ENCODE results near the gene ARFGEF2. TPM values are rescaled to one million over a fixed set of nuclear protein-coding genes. Genes with fewer than 3 reads are reported as not detected.
A peak's percentile ranks its signal among the peaks of the same experiment; 100 is the strongest.

Gene ARFGEF2
- total and polyA plus RNA-seq, 2 of the 8 experiments (the other 6 are each of a cell fraction or from before 2014, with no cell fraction given), result 8.1 to 21.8 TPM

GRCh38 chr20:48986899-48987298 is 65.4 kb downstream of the ARFGEF2 start:
- Histone ChIP-seq H3K23ac (ENCODE audit: insufficient read length) (no peak overlapping the region), H2BK12ac (ENCODE audit: low read depth, low read length) (no peak overlapping the region), H3K9ac (replicated peaks in 1 of 4; ENCODE audit: extremely low read depth in 1 of 4, low read depth in 3 of 4, low read length in 3 of 4) (no peak overlapping the region), H3K36me3 (ENCODE audit: control insufficient read depth in 2 of 4, insufficient read depth in 4 of 4, low read length in 3 of 4) (peaks cover 30 to 76% (median 57%) of the 10 kb centered on the region in 4 experiments; a peak in 7 of 8 replicates), H3K27me3 (replicated peaks in 1 of 4; ENCODE audit: control insufficient read depth in 3 of 4, extremely low read depth in 1 of 4, insufficient read depth in 3 of 4, low read length in 3 of 4) (no peaks in the 10 kb centered on the region), H4K8ac (ENCODE audit: extremely low read depth, insufficient read depth, low read length) (no peak overlapping the region), H3K4me3 (ENCODE audit: extremely low read depth in 1 of 4, insufficient read depth in 2 of 4, low read depth in 3 of 4, low read length in 4 of 4) (no peak overlapping the region), H3K14ac (ENCODE audit: insufficient read length) (no peak overlapping the region), H3K4me2 (ENCODE audit: insufficient read depth in 1 of 2, low read depth in 2 of 2, low read length in 2 of 2) (no peak overlapping the region), H2BK20ac (ENCODE audit: low read length) (no peak overlapping the region), H2AK5ac (ENCODE audit: low read depth, low read length) (no peak overlapping the region), H3K9me3 (ENCODE audit: insufficient read depth in 2 of 2, low read depth in 1 of 2, low read length in 1 of 2) (peaks cover 14% of the 10 kb centered on the region in 2 experiments; a peak in 3 of 4 replicates), H3K56ac (replicated peaks; ENCODE audit: insufficient read length, low read depth, low read length) (no peak overlapping the region), H2BK120ac (replicated peaks; ENCODE audit: low read depth, low read length) (no peak overlapping the region), H2BK5ac (ENCODE audit: low read depth, low read length) (no peak overlapping the region), H3K27ac (ENCODE audit: low read depth, low read length) (no peak overlapping the region), H4K5ac (ENCODE audit: insufficient read length, low read depth, low read length) (no peak overlapping the region), H2AFZ (ENCODE audit: low read length) (no peak overlapping the region), H3K79me1 (ENCODE audit: low read depth, low read length) (no peaks in the 10 kb centered on the region), H3K4ac (replicated peaks; ENCODE audit: insufficient read length, low read depth, low read length) (no peak overlapping the region), H3K18ac (ENCODE audit: extremely low read depth, low read length) (no peak overlapping the region), H3K79me2 (ENCODE audit: control insufficient read depth in 1 of 2, insufficient read depth in 2 of 2, low read length in 2 of 2) (no peaks in the 10 kb centered on the region), H4K20me1 (replicated peaks in 1 of 2; ENCODE audit: control insufficient read depth in 1 of 2, insufficient read depth in 2 of 2, low read length in 2 of 2) (peaks cover 0 to 2% of the 10 kb centered on the region in 2 experiments), H4K91ac (replicated peaks; ENCODE audit: insufficient read length, low read length) (no peak overlapping the region), H3K4me1 (replicated peaks in 1 of 4; ENCODE audit: control insufficient read depth in 3 of 4, insufficient read depth in 4 of 4, low read length in 3 of 4) (no peaks in the 10 kb centered on the region), H3K23me2 (ENCODE audit: low read depth, low read length) (no peaks in the 10 kb centered on the region), H2BK15ac (ENCODE audit: low read length) (no peak overlapping the region)
- FAIRE-seq (no peak), DNase-seq (ENCODE audit: low read depth in 1 of 2, low spot score in 2 of 2) (no peak)
- 89% methylated on average over 2 of the region's 2 CpGs; no CpG with 5 or more reads in 1 of the 2 experiments for WGBS, 2 experiments (ENCODE audit: extremely low coverage in 1 of 2, insufficient coverage in 1 of 2, insufficient read length in 1 of 2, insufficient replicate concordance in 2 of 2, low coverage in 1 of 2, low lambda C conversion rate in 2 of 2, missing lambda C conversion rate in 1 of 2)
- TF ChIP-seq RXRA (IDR thresholded peaks at IDR 0.05; ENCODE audit: insufficient read depth, low read depth, low read length) (no peak), EZH2 (IDR thresholded peaks at IDR 0.05; ENCODE audit: low read depth, low read length, severe bottlenecking) (no peak), RAD21 (IDR thresholded peaks at IDR 0.05 in 1 of 2, conservative IDR thresholded peaks at IDR 0.05 in 1 of 2; ENCODE audit: low read depth in 2 of 2, low read length in 2 of 2) (peak; percentile 10 to 25; a peak in 2 of 4 replicates), HDAC2 (IDR thresholded peaks at IDR 0.05; ENCODE audit: borderline replicate concordance in 1 of 2, low read depth in 2 of 2, low read length in 2 of 2) (no peak), CBX5 (IDR thresholded peaks at IDR 0.05; ENCODE audit: low read depth, low read length) (no peak)
- TF ChIP-seq, protein P1, sequence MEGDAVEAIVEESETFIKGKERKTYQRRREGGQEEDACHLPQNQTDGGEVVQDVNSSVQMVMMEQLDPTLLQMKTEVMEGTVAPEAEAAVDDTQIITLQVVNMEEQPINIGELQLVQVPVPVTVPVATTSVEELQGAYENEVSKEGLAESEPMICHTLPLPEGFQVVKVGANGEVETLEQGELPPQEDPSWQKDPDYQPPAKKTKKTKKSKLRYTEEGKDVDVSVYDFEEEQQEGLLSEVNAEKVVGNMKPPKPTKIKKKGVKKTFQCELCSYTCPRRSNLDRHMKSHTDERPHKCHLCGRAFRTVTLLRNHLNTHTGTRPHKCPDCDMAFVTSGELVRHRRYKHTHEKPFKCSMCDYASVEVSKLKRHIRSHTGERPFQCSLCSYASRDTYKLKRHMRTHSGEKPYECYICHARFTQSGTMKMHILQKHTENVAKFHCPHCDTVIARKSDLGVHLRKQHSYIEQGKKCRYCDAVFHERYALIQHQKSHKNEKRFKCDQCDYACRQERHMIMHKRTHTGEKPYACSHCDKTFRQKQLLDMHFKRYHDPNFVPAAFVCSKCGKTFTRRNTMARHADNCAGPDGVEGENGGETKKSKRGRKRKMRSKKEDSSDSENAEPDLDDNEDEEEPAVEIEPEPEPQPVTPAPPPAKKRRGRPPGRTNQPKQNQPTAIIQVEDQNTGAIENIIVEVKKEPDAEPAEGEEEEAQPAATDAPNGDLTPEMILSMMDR (IDR thresholded peaks at IDR 0.05; ENCODE audit: control extremely low read depth in 1 of 3, insufficient read depth in 1 of 3, low read depth in 1 of 3, low read length in 3 of 3), result peak in 2 of 3 experiments; percentile 10 to 27; a peak in 2 of 4 replicates
- POLR2A ChIA-PET (ENCODE audit: partially characterized antibody), result no interaction called here
- CTCF ChIA-PET (ENCODE audit: partially characterized antibody), result interaction anchor here (0.6 to 1.2 kb wide), 3 partner anchors 15 to 324 kb away, joined by 3 to 4 read pairs (median 3); no protein-coding TSS in a partner anchor

All from H1 (cell line).